Fibroblast of skin of back (primary cell): Measurements from ENCODE around the gene LMO7.
A peak's percentile ranks its signal among the peaks of the same experiment; 100 is the strongest.

ENCODE experiments used
- DNase-seq: peaks from one replicate; pipeline ENCODE4 v3.0.0-alpha.2; 2013

Gene LMO7

DNA sequence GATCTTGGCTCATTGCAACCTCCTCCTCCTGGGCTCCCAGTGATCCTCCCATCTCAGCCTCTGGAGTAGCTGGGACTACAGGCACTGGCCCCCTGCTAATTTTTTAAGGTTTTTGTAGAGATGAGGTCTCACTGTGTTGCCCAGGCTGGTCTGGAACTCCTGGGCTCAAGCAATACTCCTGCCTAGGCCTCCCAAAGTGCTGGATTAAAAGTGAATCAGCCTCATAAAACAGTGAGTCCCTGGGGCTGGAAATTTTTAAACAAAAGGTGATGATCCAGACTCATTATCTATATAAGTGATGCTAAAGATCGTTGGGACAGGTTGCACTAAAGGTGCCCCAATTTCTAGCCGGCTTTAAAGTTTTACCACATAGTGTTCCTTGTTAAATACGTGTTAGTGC lies 112.7 kb downstream of the LMO7 start:
- no peak for DNase-seq

- peak; percentile 51 for DNase-seq
Observed at GRCh38 chr13:75749407-75749806, 113.3 kb downstream of the LMO7 start.

GRCh38 chr13:75751350-75751749 lies 115.2 kb downstream of the LMO7 start:
- no peak for DNase-seq

- peak; percentile 56 for DNase-seq
Observed at GRCh38 chr13:75752826-75753225, 116.7 kb downstream of the LMO7 start.

DNA sequence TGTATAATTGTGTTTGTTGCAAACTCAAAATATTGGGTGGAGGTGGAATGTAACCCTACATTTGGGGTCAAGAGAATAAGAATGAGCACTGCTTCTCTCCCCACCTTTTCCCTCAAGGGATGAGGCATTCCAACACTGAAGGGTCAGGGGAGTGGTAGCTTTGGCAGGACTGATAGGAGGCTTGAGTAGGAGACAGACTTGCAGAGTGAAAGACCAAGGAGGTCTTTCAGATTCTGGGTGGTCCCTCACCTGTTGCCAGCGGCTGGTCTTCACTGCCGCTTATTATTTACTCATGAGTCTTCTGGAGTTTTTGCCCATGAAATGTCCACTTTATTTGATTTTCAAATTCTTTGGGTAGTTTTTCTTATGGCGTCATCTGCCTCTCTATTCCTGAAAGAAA lies 118.8 kb downstream of the LMO7 start:
- DNase-seq = no peak

DNA sequence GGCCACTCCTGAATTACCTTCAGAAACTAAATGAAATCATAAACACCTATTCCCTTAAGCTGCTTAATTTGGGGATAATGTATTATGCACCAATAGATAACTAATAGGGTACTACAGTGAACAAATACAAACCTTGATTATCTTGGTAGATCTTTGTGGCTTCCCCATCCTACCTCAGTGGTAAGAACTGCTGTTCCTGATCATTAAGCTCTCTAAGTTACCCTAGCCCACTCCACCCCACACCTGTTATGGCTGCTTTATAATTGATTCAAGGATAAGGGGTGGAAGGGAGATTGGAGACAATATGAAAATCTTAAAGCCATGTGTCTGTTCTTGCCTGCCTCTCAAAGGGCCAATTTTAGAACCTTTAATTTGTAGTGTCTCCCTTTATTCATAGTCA lies 121.2 kb downstream of the LMO7 start:
- no peak for DNase-seq

DNA sequence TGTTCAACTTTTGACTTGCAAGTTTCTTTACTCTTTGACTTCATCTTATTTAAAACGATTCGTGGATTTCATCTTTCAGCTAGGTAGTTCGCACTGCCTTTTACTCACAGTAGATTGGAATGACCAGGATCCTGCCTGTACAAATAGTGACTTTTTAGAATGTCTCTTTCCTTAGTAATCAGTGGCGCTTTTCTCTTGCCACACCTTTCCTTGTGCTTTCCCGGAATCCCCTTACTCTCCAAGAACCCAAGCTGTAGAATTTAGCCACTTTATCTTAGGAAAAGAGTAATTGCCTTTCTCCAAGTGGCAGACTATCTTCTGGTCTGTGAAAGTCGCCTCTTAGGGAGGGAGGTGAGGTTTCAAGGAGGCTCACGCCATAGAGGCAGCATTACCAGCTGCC lies 123.4 kb downstream of the LMO7 start:
- DNase-seq = no peak

GRCh38 chr13:75760131-75761021 lies 124.2 kb downstream of the LMO7 start:
- no peak for DNase-seq

DNA sequence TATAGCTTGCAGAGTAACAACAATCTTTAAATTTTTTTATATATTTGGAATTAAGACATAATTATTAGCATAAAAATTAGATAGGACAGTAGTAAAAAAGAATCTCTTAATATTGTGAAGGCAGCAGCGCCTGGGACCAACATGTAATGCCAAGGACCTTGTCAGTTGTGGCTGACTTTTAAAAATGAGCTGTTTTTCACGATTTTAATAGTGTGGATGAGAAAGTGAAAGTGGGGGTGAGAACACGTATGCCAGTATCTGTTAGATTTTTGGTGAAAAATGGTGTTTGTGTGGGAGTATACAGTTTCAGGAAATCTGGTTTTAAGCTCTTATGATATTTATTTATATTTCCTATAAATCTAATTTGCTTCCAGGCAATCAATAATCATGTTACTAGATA lies 125.2 kb downstream of the LMO7 start:
- no peak for DNase-seq

DNA sequence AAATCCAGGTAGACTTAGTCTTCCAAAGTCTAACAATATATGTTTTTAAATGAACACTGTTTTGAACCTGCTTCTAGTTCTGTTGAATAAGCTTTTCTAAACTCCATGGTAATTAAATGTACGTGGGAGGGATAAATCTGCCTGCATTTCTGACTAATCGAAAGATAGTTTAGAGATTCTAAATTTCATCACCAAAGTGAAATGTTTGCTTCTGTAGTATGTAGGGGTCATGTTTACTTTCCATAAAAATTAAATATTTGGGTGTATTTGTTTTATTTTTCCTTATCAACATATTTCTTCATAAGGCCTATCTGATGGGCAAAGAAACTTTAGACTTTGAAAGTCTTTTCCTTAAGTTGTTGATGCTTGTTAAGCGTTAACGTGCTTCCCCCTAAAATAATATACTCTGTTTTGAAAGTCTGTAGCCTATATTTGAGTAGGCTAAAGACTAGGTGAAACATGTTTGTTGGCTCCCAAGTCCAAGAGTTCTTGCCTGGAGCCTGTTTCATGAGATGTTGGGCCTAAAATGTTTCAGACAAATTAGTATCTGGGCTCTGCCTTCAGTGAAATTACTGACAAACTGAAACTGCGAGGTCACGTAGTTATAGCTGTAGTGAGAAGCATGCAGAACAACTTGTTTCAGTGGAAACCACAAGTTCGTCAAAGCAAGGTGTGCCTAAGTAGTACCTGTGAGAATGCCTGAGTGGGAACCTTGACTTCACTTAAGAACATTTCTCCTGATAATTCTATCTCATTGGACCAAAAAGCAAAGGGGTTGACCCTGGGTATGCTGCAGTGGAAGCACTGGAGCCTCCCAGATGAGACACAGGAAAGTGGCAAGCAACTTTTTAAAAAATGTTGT lies 126.2 kb downstream of the LMO7 start:
- DNase-seq = no peak

DNA sequence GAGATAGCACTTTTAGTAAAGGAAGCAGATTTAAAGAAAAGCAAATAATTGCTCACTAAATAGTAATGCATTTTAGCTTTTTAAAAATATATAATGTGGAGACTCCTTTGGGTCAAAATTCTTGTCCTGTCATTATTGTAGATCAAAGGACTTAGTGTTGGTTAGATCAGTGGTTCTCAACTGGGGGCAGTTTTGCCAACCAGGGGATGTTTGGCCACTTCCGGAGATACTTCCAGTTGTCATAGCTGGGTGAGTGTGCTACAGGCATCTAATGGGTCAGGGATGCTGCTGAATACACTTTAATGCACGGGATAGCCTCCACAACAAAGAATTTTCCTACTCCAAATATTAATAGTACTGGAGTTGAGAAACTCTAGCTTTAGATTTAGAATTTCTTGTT lies 126.8 kb downstream of the LMO7 start:
- no peak for DNase-seq

DNA sequence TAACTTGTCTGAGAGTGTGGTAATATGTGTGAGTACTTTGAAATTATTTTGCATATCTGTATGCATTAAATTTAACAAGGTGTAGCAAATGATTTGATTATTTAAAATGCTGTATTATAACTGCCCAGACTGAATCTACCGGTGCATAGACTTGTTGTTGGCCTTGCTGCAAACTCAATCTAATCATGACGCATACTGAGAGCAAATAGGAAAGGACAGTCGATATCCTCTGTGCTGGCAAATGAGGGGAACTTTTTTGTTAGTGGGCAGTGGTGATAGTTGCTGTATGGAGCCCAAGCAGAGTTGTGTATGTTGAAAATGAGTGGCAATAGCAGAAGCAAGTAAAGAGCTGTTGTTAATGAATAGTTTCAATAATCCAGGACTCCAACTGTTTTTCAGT lies 127.4 kb downstream of the LMO7 start:
- no peak for DNase-seq

GRCh38 chr13:75764251-75764925 lies 128.3 kb downstream of the LMO7 start:
- no peak for DNase-seq

- no peak for DNase-seq
Observed at GRCh38 chr13:75764926-75765310, 128.8 kb downstream of the LMO7 start.

DNA sequence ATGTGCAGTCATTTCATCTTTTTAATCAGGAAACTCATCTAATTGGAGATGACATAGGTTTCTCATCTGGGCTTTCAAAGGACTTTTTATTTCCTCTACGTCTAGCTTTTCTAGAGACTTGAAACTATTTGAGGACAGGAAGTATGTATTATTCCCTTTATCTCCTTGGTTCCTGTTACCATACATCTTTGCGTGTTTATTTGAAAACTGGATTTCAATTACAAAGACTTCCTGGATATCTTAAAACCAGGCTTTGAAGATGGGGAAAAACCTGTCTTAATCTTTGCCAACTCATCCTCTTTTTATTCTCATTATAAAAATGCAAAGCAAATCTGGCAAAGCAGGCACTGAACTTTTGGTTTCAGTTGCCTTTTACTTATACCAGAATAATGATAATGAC lies 130.5 kb downstream of the LMO7 start:
- no peak for DNase-seq

GRCh38 chr13:75769141-75769905 lies 133.2 kb downstream of the LMO7 start:
- DNase-seq = no peak

DNA sequence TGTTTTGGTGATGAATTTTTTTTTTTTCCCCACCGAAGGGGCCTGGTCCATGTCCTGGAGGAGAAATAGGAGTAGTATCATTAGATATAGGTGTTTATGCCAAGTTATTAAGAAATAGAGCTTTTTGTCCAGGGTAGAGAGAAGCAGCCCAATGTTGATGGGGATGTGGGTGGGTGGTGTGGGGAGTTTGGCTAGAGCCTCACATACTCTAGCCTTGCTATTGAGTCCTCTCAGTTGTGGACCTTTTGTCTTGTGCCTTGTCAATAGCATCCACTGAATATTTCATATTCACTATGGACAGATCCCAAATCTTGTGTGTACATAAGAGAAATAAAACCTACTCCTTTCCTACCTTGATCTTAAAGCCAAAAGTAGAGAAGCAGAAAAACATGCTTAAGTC lies 134.0 kb downstream of the LMO7 start:
- DNase-seq = no peak

DNA sequence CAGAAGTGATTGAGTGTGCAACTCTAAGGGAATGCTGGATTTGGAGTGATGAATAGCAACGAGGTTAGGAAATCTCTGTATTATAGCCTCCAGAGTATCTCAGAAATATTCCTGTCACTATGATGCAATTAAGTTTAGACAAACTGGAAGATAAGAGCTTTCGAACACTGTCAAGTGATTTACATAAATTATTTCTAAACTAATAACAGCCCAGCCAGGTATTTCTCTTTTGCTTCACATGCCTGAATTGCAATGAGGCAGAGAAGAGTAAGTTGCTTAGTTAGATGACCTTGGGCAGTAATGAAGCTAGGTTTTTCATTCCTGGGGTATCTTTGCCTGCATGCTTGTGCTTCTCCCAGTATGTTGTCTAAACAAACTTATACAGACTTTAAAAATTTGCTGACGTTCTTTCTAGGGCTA lies 134.5 kb downstream of the LMO7 start:
- DNase-seq = no peak

- no peak for DNase-seq
Observed at GRCh38 chr13:75771226-75771625, 135.1 kb downstream of the LMO7 start.

DNA sequence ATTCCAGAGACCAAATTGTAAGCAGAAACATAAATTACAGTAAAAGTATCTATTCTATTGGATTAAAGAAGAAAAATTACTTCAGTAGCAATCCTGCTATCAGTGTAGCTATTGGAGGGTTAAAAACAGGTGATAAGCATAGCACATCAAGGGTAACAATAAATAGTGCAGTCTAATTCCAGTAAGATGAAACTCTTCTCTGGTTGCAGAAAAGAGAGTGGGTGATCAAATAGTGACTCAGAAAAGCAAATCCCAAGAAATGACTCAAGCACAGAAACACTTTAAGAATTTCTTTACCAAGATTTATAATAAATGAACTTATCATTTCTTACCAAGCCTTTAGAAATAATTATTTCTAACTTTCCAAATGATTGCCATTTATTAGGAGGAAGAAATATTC lies 135.7 kb downstream of the LMO7 start:
- peak; percentile 88 for DNase-seq

GRCh38 chr13:75774176-75774575 lies 138.0 kb downstream of the LMO7 start:
- no peak for DNase-seq

DNA sequence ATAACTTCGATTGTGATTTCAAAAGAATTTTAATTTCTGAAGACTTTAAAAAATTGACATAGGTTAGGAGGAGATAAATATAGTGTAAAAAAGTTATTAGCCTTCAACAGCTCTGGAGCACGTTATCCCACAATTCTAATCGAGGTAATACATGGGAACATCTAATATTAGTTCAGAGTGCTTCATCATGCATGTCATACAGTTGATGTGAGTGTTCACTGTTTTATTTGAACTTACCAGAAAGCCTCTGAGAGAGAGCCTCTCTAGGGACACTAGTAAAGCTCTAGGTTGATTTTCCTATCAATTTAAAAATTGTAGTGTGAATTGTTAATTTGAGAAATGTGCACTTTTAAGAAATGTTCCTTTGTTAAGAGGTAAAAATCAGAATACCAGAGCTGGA lies 140.4 kb downstream of the LMO7 start:
- DNase-seq = no peak
